HG03060 (cell line): ENCODE results near the gene FSD1L.
A peak's percentile ranks its signal among the peaks of the same experiment; 100 is the strongest.

Source experiments
- ATAC-seq: cut with Tn5 transposase; IDR thresholded peaks from one replicate; pipeline ENCODE4 v1.9.1; 2021; ENCODE audit warnings: low read depth, moderate number of reproducible peaks; ENCODE audit not compliant: unreplicated experiment

FSD1L gene

DNA sequence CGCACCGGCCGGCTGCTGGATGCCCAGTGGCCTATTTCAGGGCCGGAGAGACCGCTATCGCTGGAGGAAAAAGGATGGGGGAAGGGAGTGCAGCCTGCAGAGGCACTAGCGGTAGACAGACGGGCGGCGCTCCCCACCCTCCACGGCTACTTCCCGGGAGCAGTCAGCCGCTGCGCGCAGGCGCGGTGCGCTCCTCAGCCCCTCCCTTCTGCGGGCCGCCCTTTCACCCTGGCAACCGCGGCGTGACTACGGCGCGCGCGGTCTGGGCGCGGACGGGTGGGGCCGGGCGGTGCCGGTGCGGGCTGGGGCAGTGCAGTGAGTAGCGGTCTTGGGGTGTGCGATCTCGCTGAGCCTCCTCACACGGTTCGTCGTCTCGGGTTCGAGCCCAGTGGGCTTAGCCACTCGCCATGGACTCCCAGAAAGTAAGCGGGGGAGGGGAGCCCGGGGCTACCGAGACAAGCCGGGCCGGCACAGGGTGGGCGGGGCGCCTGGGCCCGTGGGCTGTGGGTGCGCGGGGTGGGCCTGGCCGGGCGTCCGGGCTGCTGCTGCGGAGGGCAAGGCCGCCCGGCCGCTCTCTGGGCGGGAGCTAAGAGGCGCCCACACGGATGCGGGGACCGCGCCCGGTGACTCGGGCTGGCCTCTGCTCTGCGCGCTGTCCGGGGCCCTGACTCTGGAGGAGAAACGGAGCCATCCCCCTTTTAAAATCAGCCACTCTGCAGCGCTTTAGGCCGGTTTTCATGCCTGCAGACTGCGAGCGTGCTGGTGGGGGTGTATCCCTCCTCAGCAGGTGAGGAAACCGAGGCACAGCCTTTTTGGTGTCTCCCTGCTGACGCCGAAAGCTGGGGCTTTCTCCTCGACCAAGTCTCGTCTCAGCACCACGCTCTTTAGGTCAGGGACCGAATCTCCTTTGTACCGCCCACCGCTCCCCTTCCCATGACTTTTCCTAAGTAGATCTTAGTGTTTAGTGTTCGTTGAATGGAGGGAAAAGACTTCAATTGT lies at the start of gene FSD1L:
FSD1L (plus strand) TSS at position 221 of the 999 bp plus-strand sequence; CDS start at position 408, 187 bp downstream.
- peak; percentile 83 for ATAC-seq

DNA sequence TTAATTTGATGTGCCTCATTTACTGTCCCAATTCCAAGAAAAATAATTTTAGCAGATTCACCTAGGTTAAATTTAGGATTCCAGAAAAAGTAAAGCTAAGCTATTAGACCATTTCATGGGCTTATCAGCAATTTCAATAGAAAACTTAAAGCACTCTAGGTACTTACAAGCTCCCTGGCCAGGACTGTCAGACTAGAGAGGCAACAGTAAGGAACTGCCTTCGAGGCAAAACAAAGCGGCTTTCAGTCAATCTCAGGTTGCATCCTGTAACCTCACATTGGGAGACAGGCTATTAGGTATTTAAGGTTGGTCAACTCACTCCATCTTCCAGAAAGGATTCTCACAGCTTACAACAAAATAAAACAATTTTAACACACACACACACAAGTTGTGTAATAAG lies 48.7 kb upstream of the FSD1L start:
- ATAC-seq: no peak

DNA sequence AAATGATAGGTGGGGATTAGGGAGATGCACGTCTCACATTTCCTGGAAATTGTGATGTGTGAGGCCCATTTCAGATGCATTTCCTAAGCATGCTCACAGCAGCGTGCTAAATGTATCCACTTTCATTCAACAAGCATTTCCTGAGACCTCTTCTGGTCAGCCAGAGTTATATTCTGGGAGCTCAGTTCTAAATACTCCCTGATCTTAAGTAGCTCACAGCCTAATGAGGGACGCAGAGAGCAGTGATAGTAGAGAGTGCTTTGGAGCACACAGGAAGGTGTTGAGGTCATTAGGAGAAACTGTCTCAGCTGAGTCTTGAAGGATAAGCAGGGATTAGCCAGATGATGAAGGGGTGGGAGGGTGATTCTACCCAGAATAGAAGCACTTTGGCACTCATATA lies 46.2 kb upstream of the FSD1L start:
- no peak for ATAC-seq

DNA sequence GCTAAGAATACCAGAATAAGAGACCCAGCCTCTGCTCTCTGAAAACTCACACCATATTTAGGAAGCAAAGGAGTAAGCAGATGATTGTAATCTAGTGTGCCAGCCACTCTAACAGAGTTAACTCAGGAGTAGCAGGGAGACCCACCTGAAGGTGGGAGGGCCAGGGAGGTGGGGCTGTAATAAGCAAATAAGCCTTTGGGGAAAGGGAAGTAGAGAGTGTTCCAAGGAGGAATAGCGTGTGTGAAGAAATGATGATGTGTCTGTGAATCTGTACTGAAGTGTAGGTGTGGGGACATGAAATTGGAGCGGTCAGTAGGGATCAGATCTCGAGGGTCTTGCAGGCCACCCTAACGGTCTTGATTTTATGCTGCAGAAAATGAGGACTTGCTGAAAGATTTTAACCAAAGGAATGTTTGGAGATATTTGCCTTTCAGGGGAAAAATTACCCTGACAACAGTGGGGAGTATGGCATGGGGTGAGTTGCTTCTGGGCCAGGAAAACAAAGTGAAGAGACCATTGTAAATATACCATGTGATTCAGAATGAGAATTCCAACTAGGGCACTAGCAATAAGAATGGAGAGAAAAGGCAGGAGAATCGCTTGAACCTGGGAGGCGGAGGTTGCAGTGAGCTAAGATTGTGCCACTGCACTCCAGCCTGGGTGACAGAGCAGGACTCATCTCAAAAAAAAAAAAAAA lies 44.1 kb upstream of the FSD1L start:
- no peak for ATAC-seq

DNA sequence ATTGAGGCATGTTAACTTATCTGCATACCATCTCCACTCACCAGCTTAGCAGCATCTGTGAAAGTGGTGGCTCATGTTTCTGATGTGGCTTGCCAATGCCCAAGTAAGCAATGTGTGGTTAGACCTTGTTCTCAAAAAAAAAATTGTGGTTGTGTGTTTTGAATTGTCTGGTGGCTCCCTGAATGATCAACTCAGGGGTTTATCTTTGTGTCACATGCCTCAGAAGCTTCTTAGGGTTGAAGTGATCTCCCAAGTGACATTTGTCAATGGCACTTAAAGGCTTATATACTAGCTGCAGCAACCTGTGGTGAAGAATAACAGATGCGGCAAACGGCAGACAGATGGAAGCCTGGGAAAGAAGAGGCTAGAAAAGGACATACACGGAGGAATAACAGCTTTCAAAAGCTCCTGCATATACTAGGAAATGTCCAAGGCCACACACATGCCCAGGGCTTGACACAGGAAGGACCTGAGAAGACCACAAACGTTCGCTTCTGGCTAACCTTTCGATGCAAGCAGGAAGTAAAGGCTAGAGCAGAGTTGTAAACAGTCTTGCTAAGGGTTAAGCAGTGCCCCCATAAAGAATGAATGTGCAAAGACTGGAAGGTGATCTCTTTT lies 42.2 kb upstream of the FSD1L start:
- peak; percentile 98 for ATAC-seq

DNA sequence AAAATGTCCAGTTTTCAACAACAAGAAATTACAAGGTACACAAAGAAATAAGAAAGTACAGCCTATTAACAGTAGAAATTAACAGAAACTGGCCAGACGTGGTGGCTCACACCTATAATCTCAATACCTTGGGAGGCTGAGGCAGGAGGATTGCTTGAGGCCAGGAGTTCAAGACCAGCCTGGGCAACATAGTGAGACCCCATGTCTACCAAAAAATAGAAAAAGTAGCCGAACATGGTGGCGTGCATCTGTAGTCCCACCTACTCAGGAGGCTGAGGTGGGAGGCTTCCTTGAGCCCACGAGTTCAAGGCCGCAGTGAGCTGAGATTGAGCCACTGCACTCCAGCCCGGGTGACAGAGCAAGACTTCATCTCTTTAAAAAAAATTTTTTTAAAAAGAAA lies 41.5 kb upstream of the FSD1L start:
- no peak for ATAC-seq

DNA sequence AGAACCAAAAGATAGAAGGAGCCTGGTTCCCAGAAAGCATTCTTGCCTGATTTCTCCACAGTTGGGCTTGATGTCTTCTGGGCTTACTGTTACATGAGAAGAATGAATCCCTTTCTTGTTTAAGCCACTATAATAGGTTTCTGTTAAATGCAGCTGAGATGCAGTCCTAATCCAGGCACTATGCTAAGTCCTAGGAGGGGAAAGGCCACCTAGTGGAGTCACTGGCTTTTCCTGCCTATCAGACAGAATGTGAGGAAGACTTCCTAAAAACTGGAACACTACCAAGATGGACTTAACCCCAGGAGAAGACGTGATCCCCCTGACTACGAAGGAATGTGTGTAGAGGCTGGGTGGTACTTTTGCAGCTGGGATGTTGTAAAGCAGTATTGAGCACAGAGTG lies 34.3 kb upstream of the FSD1L start:
- ATAC-seq: no peak

DNA sequence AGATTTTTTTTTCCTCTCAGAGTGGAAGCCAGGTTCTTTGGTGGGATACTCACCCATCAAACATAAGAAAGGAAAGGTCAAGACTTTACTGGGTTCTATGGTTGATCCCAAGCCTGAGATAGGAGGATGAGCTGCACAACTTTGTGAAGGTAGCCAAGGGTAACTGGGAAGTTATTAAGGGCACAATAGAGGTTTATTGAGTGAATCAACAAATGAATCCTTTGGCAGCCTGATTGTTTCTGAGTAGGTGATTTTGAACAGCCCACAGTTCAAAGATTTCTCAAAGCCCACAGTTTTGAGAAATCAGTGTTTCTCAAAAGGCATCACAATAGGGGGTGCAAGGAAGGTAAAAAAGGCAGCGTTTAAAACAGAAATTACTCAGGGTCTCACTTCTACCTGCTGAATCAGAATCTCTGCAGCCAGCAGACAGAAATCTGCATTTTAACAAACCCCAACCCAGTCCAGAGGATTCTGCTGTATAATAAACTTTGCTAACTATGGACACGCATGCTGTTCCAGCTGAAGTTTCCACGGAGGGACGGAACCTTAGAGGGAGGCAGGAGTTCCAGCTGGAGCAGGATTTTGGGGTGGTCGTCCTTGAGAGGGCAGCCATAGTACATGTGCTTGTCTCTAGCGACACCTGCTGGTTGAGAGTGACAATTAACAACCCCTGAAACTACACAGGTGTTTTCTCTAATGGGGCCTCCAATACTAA lies 32.7 kb upstream of the FSD1L start:
- ATAC-seq: no peak

DNA sequence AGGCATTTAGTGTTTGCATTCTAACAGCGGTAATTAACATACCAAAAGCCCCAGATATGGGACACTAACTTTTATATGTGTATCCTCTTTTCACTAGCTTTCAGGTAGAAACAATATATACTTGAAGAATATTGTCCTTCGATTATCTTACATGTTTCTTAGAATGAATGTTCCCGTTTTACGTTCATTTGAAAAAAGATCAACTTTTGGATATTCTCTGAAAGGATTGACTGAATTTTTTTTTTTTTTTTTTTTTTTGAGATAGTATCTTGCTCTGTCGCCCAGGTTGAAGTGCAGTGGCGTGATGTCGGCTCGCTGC lies 32.2 kb upstream of the FSD1L start:
- no peak for ATAC-seq

DNA sequence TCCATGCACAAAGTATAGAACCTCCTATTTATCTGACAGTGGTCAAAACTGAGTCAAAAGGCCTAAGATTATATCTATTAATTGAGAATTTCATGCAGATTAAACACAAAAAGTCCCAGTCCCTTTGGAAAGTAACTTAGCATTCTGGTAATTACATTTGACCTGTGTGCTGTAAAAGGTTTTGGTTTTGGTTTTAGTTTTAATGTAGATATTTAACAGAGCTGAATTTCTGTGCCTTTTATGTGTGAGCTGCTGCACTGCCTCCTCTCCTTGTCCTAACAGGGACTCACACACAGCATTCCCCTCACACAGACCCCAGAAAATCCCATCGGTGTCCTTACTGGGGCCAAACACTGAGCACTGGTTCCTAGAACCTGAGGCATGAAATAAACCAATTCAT lies 31.0 kb upstream of the FSD1L start:
- peak; percentile 49 for ATAC-seq

DNA sequence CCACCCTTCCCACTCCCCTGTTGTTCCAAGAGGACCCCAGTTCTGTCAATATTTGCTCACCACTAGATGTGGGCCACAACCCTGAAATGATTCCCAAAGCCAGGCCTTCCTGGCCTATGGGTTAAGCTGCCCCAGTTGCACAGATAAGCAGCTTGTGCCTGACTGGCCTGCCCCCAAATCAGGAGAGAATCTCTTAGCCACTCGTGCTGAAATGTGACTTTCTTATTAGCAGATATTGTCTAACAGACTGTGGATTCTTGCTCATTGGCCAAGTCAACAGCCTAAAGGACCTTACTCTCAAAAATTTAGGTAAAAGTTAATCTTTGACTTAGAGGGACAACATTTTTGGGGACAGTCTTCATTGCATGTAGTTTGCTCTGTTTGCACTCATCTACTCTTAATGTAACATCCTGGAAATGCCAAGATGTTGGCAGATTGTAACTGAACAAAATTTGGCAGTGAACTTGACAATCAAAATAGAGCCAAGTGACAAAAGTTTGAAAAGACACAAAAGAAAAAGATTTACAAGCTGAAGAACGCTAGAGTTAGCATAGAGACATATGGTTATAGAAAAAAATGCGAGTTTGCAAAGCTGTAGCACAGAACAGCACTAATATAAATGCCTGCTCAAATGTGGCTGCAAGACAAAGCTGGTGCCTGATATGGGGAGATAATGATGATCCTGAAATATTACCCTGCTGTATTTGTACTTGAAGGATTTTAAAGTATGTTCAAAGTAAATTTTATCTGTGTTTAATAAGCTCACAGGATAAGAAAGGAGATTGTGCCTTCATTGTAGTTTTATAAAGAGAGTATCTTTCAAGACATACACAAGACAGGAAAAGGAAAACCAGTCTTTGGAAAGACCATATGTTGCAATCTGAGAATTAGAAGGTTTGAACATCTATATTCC lies 29.0 kb upstream of the FSD1L start:
- ATAC-seq: no peak

DNA sequence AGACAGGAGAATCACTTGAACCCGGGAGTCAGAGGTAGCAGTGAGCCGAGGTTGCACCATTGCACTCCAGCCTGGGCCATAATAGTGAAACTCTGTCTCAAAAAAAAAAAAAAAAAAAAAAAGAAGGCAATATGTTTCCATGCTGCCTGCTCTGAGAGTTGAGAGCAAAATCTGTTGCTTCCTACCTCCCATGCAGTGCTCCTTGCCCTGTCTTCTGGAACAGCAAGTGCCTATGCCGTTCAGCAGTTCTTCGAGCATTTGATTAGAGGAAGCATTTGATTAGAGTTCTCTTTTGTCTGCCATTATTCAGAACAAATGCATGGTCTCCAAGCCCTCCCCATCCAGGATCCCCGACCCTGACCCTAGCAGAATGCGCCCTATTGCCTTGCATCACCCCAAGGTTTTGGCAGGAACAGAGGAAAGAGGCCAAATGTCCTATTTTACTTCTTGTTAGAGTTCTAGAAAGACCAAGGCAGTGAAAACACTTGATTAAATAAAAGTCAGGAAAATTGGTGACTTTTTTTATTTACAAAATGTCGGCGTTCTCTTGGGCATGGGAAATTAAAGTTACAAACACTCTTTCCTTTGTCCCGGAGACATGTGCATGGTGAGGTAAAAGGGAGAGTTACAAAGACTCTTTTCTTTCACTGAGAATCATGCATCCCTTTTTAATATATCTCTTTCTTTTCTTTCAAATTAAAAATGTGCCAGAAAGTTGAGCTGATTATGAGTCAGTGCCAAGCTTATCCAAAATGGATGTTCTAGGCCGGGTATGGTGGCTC lies 27.8 kb upstream of the FSD1L start:
- ATAC-seq: no peak

DNA sequence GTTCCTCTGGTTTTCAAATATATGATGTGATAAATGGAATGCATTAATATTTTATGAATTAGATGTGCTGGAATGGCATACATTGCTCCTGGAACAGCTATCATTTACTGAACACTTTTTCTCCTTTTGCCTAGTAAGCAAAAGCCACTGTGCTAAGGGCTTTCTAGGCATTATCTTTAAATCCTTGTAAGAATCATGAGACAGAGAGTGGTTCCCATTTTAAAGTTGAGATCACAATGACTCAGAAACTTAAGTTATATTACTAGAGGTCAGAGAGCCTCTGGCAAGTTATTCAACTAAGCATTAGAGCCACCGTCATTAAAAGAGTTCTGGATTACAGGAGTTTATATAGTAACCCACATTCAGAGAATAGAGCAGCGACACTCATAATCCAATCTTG lies 26.7 kb upstream of the FSD1L start:
- ATAC-seq: no peak

DNA sequence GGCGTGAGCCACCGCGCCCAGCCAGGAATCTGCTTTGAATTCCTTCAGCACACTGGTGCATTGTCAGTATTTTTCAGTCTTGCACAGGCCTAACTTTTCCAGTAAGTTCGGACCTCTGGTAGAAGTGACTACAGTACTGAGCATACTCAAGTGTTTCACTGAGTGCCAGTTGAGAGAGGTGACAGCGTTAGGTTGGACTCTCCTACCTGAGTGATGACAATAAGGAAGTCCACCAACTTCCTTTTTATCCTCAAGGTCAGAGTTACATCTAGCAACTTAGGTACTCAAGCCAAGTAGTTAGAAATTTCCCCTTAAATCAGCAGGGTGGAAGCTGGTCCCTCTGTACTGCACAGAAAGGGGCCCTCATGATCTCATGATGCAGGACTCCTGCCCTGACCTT lies 26.0 kb upstream of the FSD1L start:
- ATAC-seq: no peak

DNA sequence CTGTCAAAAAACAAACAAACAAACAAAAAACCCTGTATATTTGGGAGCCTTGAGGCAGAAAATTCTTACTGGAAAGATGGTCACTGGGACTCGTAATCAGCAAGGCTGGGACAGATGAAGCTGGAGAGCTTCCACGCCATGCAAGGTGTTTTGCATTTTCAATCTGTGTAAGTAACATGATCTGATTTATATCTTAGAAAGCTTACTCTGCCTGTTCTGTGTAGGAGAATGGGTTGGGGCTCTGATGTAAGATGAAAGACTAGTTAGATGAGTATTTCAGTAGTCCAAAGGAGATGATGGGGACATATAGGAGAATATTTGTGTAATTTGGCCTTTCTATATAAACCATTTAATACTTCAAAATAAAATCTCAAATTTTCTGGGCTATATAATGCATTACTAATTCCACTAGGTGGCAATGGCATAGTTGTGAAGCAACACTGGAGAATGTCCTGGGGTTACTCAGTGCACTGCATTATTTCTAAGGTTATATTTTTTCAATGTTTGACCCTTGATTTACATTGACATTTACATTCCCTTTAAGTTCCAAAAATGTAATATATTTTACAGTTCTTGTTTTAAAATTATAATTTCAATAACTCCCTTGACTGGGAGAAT lies 21.9 kb upstream of the FSD1L start:
- peak; percentile 65 for ATAC-seq

DNA sequence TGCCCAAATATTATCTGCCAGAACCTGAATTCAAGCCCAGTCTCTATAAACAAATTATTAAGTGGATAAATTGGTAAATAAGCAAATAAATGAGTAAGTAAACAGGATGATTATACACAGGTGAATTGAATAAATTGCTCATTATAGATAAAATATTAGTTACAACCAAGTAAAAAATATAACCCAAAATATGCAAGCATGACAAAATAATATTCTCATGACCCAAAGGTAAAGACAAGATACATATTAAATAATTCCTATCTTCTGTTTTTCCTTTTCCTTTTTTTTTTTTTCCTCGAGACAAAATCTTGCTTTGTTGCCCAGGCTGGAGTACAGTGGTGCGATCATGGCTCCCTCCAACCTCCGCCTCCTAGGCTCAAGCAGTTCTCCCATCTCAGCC lies 21.2 kb upstream of the FSD1L start:
- ATAC-seq: no peak

DNA sequence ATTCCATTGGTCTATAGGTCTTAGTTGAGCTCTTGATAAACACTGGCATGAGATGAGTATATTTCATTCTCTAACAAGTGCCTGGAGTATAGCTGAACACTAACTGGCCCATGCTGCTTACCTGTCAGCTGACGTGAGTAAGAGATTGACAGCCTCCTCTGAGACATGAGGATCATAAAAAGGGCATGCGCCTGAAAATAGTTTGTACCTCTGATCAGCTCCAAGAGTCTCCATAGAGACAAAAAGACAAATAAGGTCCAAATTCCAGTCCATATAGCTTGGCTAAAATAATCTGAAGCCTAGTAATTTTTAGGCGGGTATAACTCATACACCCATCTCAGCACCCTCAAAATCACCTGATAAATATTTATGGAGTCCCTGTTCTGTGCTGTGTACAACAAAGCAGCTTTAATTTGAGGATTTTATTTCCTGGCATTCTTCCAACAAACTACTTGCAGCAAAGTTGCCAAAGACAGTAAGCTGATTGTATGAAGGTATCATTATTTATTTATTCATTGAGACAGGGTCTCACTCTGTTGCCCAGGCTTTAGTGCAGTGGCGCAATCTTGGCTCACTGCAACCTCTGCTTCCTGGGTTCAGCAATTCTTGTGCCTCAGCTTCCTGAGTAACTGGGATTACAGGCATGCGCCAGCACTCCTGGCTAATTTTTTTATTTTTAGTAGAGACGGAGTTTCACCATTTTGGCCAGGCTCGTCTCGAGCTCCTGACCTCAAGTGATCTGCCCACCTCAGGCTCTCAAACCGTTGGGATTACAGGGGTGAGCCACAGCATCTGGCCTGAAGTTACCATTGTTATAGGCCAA lies 16.2 kb upstream of the FSD1L start:
- ATAC-seq: no peak
